ENCODE results near the gene KRT85.
"Not testable (repeated sequence)": the region's sequence is repeated elsewhere in the genome, so short reads cannot be mapped to it uniquely, and the experiment has no call there.

Gene KRT85

GRCh38 chr12:52366738-52367485 is at the start of gene KRT85:
TSS of gene KRT85 (minus strand) at chr12:52367481. CDS start at chr12:52367405, 76 bp downstream.
- no peak for DNase-seq

GRCh38 chr12:52416795-52417194 is 49.5 kb upstream of the KRT85 start:
- DNase-seq: no peak

- no peak for DNase-seq
Measured at GRCh38 chr12:52415870-52416750, 48.8 kb upstream of the KRT85 start.

- DNase-seq: no peak
Measured at GRCh38 chr12:52414936-52415335, 47.7 kb upstream of the KRT85 start.

- DNase-seq: no peak
Measured at GRCh38 chr12:52413782-52414345, 46.6 kb upstream of the KRT85 start.

- no peak for DNase-seq
Measured at GRCh38 chr12:52413202-52413601, 45.9 kb upstream of the KRT85 start.

- DNase-seq: no peak
Measured at GRCh38 chr12:52411815-52412214, 44.5 kb upstream of the KRT85 start.

- DNase-seq: not testable (repeated sequence)
Measured at GRCh38 chr12:52410589-52411248, 43.4 kb upstream of the KRT85 start.

- no peak for DNase-seq
Measured at GRCh38 chr12:52407918-52408317, 40.6 kb upstream of the KRT85 start.

- no peak for DNase-seq
Measured at GRCh38 chr12:52405922-52406385, 38.7 kb upstream of the KRT85 start, which contains the start of gene KRT82. TSS of gene KRT82 (minus strand) at chr12:52406335. CDS start at chr12:52406277, 58 bp downstream.

GRCh38 chr12:52404951-52405350 is 37.7 kb upstream of the KRT85 start:
- no peak for DNase-seq

GRCh38 chr12:52403561-52403960 is 36.3 kb upstream of the KRT85 start:
- no peak for DNase-seq

GRCh38 chr12:52402873-52403540 is 35.7 kb upstream of the KRT85 start:
- no peak for DNase-seq

GRCh38 chr12:52402377-52402776 is 35.1 kb upstream of the KRT85 start:
- no peak for DNase-seq

- DNase-seq: no peak
Measured at GRCh38 chr12:52401926-52402325, 34.6 kb upstream of the KRT85 start.

- DNase-seq: no peak
Measured at GRCh38 chr12:52401526-52401925, 34.2 kb upstream of the KRT85 start.

GRCh38 chr12:52400906-52401305 is 33.6 kb upstream of the KRT85 start:
- no peak for DNase-seq

- no peak for DNase-seq
Measured at GRCh38 chr12:52399756-52400155, 32.5 kb upstream of the KRT85 start.

- no peak for DNase-seq
Measured at GRCh38 chr12:52398176-52398575, 30.9 kb upstream of the KRT85 start.

GRCh38 chr12:52396656-52397055 is 29.4 kb upstream of the KRT85 start:
- no peak for DNase-seq

GRCh38 chr12:52395761-52396434 is 28.6 kb upstream of the KRT85 start:
- DNase-seq: no peak
